ENCODE results near the gene TGFBR3. TPM values are rescaled to one million over a fixed set of nuclear protein-coding genes. Genes with fewer than 3 reads are reported as not detected.

The TGFBR3 gene
- total RNA-seq (2022): 12.2 and 15.2 TPM in 2 replicates
- Bru-seq, nascent RNA: percentile 53 among the genes with signal in this experiment
- percentile 49 among the genes with signal in this experiment for BruChase-seq, experiment 1, labeled RNA remaining after a 2-hour chase
- percentile 57 among the genes with signal in this experiment for BruChase-seq, experiment 2, labeled RNA remaining after a 6-hour chase
- long read RNA-seq, full-length matches to known transcripts: 2 of 6 reads
- long read RNA-seq, partial matches to known transcripts: 0 of 6 reads
- long read RNA-seq, other reads (novel, unspliced or antisense): 4 of 6 reads

- no peaks in the 10 kb centered on the region for H3K27me3 Mint-ChIP-seq (ENCODE audit: insufficient read depth, unreplicated experiment)
- H3K36me3 Mint-ChIP-seq (ENCODE audit: insufficient read depth, unreplicated experiment): no peaks in the 10 kb centered on the region
- ChIA-PET POLR2A (no interaction called here), CTCF (interaction anchor here (0.5 to 1.4 kb wide), 3 partner anchors 16 to 274 kb away, joined by 3 read pairs; no protein-coding TSS in a partner anchor)
- H3K4me3 ChIP-seq (ENCODE audit: low read depth, low read length): peak within 1 kb of the TSS; percentile 83
- no TSS peak for BruUV-seq (replicated peaks)
- H3K4me3 Mint-ChIP-seq (ENCODE audit: unreplicated experiment): peak within 1 kb of the TSS; percentile 83
- H3K27me3 ChIP-seq (replicated peaks; ENCODE audit: control insufficient read depth, insufficient read depth, low read length): no peaks in the 10 kb centered on the region
- H3K27ac Mint-ChIP-seq (ENCODE audit: unreplicated experiment): peak within 1 kb of the TSS; percentile 13
- H3K4me1 ChIP-seq: no peaks in the 10 kb centered on the region
- H3K4me1 Mint-ChIP-seq (ENCODE audit: low read depth, unreplicated experiment): peaks cover 7% of the 10 kb centered on the region
- intact Hi-C loops (cut with micrococcal nuclease; ENCODE audit: unreplicated experiment): loop anchor here (5.0 to 10.0 kb wide), 3 partner anchors 59 to 271 kb away; no protein-coding TSS in a partner anchor
- H3K9me3 Mint-ChIP-seq (ENCODE audit: unreplicated experiment): no peaks in the 10 kb centered on the region
- DNase-seq: peak; percentile 77 to 83
- H3K9me3 ChIP-seq: no peaks in the 10 kb centered on the region
- no peaks in the 10 kb centered on the region for H3K36me3 ChIP-seq (ENCODE audit: control insufficient read depth, insufficient read depth, low read length)
- peak; percentile 14 to 22 for TF ChIP-seq CTCF (IDR thresholded peaks at IDR 0.05; ENCODE audit: insufficient read depth in 1 of 2, low read depth in 1 of 2, low read length in 1 of 2, severe bottlenecking in 1 of 2, unreplicated experiment in 1 of 2)
These were observed at the start of gene TGFBR3 for GRCh38 chr1:91885716-91886506. TSS of gene TGFBR3 (minus strand) at chr1:91886151. CDS start at chr1:91861531, 24,620 bp downstream.

GRCh38 chr1:91929250-91929649 is 43.3 kb upstream of the TGFBR3 start:
- DNase-seq: no peak
- peak overlapping the region; percentile 25 for H3K27ac Mint-ChIP-seq (ENCODE audit: unreplicated experiment)
- no peaks in the 10 kb centered on the region for H3K9me3 Mint-ChIP-seq (ENCODE audit: unreplicated experiment)
- TF ChIP-seq CTCF (IDR thresholded peaks at IDR 0.05; ENCODE audit: insufficient read depth in 1 of 2, low read depth in 1 of 2, low read length in 1 of 2, severe bottlenecking in 1 of 2, unreplicated experiment in 1 of 2): no peak
- peaks cover 8% of the 10 kb centered on the region for H3K4me1 Mint-ChIP-seq (ENCODE audit: low read depth, unreplicated experiment)
- intact Hi-C loops (cut with micrococcal nuclease; ENCODE audit: unreplicated experiment): loop anchor here (5.0 to 10.0 kb wide), 2 partner anchors 134 to 647 kb away; no protein-coding TSS in a partner anchor
- H3K36me3 Mint-ChIP-seq (ENCODE audit: insufficient read depth, unreplicated experiment): no peaks in the 10 kb centered on the region
- no peaks in the 10 kb centered on the region for H3K27me3 Mint-ChIP-seq (ENCODE audit: insufficient read depth, unreplicated experiment)
- ChIA-PET CTCF (interaction anchor here (0.6 to 0.7 kb wide), 2 partner anchors 267 to 288 kb away, joined by 3 to 4 read pairs; no protein-coding TSS in a partner anchor), POLR2A (no interaction called here)
- Histone ChIP-seq H3K9me3 (no peaks in the 10 kb centered on the region), H3K4me3 (ENCODE audit: low read depth, low read length) (no peak overlapping the region), H3K4me1 (no peaks in the 10 kb centered on the region), H3K27me3 (replicated peaks; ENCODE audit: control insufficient read depth, insufficient read depth, low read length) (no peaks in the 10 kb centered on the region), H3K36me3 (ENCODE audit: control insufficient read depth, insufficient read depth, low read length) (no peaks in the 10 kb centered on the region)
- H3K4me3 Mint-ChIP-seq (ENCODE audit: unreplicated experiment): no peak overlapping the region
- no TSS peak for BruUV-seq (replicated peaks)

GRCh38 chr1:91928026-91928425 is 42.1 kb upstream of the TGFBR3 start:
- no peaks in the 10 kb centered on the region for H3K27me3 ChIP-seq (replicated peaks; ENCODE audit: control insufficient read depth, insufficient read depth, low read length)
- intact Hi-C loops (cut with micrococcal nuclease; ENCODE audit: unreplicated experiment): loop anchor here (5.0 to 10.0 kb wide), 2 partner anchors 133 to 646 kb away; no protein-coding TSS in a partner anchor
- no peaks in the 10 kb centered on the region for H3K4me1 ChIP-seq
- H3K4me3 ChIP-seq (ENCODE audit: low read depth, low read length): no peak overlapping the region
- no peaks in the 10 kb centered on the region for H3K36me3 ChIP-seq (ENCODE audit: control insufficient read depth, insufficient read depth, low read length)
- BruUV-seq (replicated peaks): no TSS peak
- no peak overlapping the region for H3K27ac Mint-ChIP-seq (ENCODE audit: unreplicated experiment)
- no peaks in the 10 kb centered on the region for H3K27me3 Mint-ChIP-seq (ENCODE audit: insufficient read depth, unreplicated experiment)
- no peaks in the 10 kb centered on the region for H3K9me3 ChIP-seq
- H3K4me1 Mint-ChIP-seq (ENCODE audit: low read depth, unreplicated experiment): peaks cover 8% of the 10 kb centered on the region
- no peak for TF ChIP-seq CTCF (IDR thresholded peaks at IDR 0.05; ENCODE audit: insufficient read depth in 1 of 2, low read depth in 1 of 2, low read length in 1 of 2, severe bottlenecking in 1 of 2, unreplicated experiment in 1 of 2)
- H3K4me3 Mint-ChIP-seq (ENCODE audit: unreplicated experiment): no peak overlapping the region
- ChIA-PET POLR2A (no interaction called here), CTCF (interaction anchor here (0.7 kb wide), 1 partner anchor 137 kb away, joined by 6 read pairs; no protein-coding TSS in a partner anchor)
- no peak for DNase-seq
- H3K36me3 Mint-ChIP-seq (ENCODE audit: insufficient read depth, unreplicated experiment): no peaks in the 10 kb centered on the region
- no peaks in the 10 kb centered on the region for H3K9me3 Mint-ChIP-seq (ENCODE audit: unreplicated experiment)
